Pons (tissue), 1 donor: ENCODE data around the gene PPFIA1.

Source experiments
- DNase-seq: peaks from one replicate; pipeline ENCODE4 v3.0.0-alpha.2; 2016; ENCODE audit warnings: low spot score

Gene PPFIA1

DNA sequence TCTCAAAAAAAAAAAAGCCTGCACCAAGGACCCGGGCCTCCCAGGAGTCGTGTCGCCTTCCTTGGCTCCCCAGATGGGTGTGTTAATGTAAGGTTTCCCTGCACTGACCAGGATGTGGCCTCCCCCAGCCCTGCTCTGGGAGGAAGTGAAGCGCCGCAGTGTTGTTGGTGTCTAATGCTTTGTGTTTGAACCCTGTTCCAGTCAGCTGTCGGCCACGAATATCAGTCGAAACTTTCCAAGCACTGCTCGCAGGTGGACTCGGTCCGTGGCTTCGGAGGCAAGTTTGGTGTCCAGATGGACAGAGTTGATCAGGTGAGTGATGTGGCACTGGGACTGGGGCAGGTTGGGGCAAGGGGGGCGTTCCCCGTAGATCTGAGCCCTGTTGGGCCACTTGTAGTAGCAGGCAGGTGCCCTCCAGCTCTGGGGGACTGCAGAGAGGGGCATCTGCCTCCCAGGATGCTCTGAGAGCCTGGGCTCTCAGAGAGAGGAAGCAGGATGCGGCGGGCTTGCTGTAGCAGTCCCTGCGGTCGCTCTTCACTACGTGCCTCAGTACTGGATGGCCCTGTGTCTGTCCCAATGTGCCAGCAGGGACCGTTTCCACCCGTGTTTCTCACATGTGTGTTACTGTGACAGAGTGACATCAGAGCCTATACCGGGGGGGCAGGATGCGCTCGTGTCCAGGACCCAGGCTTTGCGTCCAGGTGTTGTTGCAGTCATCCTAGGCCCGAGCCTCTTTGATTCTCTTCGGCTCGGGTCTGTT is 144.0 kb downstream of the PPFIA1 start:
- no peak for DNase-seq

DNA sequence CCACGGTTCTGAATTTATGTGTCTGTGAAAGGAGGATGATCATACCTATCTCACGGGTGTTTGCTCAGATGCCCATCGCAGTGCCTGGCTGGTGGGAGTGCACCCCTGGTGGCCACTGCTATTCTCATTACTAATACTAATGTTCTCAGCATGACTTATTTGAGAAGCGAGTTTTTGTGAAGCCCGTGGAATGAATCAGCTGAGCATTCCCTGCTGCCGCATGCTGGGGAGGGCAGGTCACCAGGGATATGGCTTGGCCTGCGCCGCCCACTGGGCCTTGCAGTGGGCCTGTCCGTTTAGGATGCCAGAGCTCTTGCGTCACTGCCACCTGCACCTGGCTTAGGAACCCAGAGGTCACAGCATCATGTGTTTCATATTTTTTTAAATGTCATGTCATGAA is 144.7 kb downstream of the PPFIA1 start:
- DNase-seq = no peak

DNA sequence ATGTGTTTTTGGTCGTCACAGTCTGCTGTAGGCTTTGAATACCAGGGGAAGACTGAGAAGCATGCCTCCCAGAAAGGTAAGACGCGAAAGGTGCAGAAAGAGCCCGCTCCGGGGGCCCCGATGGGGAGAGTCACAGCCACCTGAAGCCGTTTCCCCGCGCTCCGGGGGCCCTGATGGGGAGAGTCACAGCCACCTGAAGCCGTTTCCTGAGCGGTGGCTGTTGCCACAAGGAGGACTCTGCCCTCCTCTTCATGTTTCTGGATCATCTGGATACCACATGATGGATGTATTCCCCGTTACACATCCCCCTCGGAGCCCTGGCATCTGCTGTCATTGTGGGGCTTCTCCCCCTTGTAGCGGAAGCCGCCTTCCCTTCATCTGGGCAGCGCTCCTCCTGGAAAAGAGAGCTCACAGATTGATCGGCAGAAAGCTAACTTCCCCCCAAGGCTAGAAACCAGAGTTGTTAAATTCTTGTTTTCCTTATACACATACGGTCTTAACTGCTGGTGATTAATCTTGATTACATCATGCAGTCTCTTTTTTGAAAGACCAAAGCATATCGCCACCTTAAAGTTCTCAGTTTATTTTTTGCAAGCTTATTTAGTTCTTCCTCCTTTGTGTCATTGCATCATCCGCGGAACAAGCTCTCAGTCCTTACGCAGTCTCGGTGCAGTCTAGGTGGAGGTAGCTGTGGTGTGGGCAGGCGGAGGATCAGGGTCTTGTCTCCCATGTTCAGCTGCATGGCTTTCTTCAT is 145.3 kb downstream of the PPFIA1 start:
- no peak for DNase-seq

DNA sequence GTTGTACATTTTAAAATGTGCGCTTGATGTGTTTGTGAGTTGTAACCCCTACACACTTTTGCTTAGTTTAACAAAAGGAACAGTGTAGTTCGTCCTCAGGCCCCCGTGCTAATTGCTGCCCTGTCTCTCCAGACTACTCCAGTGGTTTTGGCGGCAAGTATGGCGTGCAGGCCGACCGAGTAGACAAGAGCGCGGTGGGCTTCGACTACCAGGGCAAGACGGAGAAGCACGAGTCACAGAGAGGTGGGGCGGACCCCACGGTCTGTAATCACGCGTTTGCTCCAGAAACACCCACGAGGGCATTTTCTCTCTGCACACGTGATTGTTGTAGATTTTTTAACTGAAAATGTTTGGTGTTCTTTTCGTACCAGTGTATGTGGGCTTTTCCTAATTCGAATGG is 146.4 kb downstream of the PPFIA1 start:
- DNase-seq = no peak

DNA sequence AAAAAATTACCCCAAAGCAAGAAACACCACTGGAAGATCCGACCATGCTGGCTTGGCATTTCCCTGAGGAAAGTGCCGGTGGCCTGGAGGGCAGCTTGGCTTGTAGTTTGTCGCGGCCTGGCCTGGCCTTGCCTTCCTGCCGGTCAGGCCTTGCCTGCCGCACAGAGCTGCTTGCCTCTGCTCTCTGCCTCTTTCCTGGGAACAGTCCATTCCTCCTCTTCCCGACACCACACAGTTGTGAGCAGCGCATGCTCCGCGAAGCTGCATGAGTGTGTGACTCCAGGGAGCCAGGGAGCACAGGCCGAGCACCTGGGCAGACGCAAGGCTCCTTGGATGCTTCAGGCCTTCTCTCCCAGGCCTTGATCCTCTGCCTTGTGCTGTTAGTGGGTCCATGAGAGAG is 147.6 kb downstream of the PPFIA1 start:
- DNase-seq = no peak

DNA sequence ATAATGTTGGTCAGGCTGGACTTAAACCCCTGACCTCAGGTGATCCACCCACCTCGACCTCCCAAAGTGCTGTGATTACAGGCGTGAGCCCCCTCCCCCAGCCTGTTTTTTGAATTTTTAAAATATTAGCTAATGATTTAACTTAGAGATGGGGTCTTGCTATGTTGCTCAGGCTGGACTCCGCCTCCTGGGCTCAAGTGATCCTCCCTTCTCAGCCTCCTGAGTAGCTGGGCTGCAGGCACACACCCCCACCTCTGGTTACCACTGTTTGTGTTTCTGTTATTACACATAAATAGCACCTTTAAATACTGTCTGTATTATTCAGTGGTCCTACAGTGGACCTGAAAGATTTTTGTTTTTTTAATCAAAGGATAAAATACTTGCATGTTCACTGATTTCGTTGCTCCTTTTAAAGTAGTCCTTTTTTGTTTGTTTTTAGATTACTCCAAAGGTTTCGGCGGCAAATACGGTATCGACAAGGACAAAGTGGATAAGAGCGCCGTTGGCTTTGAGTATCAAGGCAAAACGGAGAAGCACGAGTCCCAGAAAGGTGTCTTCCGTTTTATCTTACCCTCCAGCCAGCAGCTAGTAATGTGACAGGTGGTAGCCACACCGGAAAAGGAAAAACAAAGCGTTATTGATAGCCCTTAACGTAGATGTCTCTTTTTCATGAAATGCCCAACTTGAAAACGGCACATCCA is 149.0 kb downstream of the PPFIA1 start:
- no peak for DNase-seq

DNA sequence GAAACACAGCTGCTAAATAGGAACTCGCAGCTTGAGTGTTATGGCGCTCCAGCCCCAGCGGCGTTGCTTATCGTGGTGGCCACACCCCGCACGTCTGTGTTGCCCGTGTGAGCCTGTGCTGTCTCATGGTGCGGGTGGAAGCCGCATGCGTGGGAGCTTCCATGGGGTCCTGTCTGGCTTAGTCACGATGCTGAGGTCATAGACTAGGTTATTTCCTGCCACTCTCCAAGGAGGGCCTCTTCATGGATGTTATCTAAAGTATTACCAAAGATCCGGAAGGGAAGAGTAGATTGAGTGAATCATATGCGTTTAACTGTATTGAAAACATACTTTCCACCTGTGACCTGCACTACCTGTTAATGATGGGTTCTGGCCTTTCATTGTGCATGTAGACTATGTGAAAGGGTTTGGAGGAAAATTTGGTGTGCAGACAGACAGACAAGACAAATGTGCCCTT is 149.5 kb downstream of the PPFIA1 start:
- no peak for DNase-seq

DNA sequence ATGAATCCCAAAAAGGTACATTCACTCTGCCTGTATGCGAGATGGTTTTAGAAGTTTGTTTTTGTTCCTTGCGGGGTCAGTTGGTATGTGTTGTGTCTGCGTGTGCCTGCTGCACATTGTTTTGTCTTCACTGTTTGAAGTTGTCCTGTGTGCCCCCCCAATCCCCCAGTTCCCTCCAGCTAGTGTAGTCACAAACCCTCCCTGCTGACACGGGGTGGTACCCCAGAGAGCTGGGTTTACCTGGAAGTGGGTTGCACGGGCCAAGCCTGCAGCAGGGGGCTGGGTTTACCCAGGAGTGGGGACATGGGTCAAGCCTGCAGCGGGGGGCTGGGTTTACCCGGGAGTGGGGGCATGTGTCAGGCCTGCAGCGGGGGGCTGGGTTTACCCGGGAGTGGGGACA is 150.0 kb downstream of the PPFIA1 start:
- DNase-seq = no peak

DNA sequence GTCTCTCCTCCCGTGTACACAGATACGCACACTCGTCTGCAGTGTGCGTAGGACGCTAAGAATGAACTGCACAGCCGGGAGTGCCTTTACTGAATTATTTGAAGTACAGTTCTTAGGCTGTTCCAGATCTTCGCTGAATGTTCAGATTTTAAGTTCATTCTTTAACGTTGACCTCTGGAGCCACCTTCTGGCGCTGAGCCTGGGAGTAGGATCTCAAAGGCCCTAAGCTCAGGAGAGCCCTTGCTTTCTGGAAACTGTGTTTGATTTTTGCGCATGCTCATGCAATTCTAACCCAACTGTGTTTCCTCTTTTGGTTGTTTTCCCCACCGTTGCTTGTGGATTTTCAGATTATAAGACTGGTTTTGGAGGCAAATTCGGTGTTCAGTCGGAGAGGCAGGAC is 150.6 kb downstream of the PPFIA1 start:
- no peak for DNase-seq

DNA sequence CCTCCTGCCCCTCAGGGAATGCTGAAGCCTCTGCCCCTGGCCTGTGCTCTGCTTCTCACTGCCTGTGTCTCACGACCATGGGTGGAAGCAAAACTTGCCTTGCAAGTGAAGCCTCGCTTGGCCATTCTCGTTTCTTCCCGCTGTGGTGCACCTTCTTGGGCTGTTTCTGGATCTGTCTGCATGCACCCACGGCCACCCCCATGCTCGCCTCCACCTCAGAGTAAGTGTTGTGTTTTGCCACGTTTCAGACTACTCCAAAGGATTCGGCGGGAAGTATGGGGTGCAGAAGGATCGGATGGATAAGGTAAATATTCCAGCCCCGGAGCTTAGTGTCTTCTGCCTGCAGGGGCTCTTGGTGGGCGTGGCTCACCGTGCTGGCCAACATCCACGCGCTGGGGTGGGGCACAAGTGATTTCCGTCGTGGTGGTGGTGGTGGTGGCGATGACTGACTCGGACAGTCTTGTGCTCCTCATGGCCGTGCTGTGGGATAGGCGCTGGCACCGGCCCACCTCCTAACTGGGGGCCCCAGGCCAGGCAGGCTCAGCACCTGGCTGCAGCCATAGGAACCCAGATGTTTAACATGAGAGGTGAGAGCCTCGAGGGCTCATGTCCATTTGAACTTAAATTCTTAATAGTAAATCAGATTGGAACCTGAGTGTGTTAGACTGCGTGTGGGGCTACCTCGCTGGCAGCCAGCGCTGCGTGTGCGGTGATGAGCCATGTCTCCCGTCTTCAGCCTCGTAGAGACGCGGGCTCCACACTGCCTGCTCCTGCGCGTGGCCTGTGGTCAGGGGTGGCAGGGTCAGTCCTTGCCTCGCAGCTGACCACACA is 152.4 kb downstream of the PPFIA1 start:
- no peak for DNase-seq

DNA sequence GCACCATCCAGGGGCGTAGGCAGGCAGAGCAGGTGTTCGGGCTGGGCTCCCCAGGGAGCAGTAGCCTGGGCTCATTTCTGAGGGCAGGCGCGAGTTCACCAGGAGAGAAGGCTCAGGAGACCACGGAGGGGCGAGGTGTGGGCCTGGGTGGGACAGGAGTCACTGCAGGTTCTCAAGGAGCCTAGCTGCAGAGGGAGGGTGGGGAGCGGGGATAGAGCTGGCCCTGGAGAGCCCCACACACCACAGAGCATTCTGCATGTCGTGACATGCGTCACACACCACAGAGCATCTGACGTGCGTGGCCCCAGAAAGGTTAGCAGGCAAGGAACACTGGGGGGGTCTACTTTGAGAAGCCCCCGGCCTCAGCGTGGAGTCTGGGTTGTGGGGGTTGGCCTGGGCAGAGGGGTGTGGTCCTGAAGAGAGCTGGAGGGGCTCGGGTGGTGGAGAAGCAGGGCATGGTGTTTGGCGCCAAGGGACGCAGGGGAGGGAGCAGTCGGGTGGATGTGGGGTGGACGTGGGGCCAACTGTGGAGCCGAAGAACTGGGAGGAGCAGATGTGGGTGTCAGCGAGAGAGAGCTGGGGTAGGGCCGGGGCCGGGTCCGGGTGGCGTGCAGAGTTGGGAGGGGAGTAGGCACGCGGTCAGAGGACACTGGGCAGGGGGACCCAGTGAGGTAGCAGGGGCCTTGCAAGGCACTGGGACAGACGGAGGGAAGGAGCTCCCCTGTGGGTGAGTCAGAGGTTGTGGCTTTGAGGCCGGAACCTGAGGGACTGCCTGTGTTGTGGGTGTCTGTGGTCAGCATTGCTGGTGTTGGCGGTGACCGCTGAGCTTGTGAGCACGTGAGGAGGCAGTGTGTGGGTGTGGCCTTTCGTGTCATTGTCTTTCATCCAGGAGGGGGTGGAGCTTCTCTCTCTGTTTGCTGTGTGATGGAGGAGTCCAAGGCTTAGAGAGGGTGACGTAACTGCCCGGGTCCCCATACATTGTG is 153.3 kb downstream of the PPFIA1 start:
- no peak for DNase-seq

DNA sequence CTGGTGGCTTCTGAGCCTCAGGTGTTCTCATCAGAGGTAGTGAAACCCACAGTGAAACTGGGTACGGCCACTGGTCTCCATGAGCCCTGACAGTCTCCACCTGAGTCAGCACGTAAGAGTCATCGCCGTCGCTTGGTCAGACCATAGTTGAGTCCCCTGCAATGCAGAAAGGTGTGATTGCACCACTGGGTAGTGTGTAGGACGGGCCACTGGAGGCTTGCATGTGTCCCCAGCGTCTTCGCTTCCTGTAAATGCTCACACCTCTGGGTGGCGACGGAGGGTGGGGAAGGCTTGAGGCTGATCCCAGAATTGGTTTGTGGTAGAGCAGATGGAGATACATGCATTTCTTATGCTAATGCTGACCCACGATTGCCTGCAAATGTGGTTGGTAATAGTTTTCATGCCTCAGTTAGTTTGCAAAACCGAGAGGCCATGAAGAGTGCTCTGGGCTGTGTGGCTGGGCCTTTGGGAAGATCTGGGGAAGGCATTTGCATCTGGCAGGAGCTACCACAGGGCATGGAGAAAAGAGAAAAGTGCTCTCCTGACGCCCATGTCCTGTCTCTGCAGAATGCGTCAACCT is 154.4 kb downstream of the PPFIA1 start:
- no peak for DNase-seq

DNA sequence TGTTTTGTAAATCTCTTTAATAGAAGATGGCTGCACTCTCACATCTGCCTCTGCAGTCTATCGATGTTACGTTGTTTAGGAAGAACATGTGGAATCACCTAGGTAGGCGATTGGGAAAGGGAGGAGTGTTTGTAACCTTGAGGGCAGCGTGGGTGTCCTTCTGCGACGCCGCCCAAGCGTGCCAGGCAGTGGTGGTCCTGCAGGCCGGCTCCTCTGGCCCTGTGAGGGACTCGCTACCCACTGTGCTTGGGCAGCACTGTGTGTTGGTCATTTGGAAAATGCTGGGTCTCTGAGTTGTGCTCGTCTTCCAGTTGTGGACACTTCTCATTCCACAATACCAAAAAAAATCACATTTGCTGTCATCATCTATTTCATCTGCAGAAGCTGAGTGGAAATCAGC is 156.9 kb downstream of the PPFIA1 start:
- DNase-seq = no peak

DNA sequence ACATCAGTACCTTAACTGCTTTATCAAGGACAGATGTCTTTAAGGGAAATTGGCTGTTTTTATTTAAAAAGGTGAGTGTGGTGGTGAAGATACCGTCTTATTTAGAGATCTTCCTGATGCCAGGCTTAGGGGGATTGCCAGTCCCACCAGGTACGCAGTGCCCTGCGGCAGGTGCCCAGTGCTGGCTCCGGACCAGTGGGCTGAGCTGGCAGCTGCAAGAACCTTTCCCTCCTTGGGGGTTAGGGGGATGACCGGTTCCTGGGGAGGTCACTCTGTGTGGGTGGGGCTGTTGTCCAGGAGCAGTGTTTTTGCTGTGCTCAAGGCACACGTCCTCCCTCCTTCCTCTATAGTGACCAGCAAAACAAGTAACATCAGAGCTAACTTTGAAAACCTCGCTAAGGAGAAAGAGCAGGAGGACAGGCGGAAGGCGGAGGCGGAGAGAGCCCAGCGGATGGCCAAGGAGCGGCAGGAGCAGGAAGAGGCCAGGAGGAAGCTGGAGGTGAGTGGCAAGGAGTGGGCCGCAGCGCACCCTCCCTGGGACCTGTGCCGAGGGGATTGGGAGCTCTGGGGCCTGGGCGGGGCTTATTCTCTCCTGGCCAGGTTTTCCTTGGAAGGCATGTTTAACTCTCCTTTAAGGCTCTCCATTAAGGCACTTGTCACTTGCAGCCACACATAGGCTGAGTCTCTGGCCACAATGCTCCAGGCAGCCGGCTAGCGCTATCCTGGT is 158.4 kb downstream of the PPFIA1 start:
- DNase-seq = no peak

DNA sequence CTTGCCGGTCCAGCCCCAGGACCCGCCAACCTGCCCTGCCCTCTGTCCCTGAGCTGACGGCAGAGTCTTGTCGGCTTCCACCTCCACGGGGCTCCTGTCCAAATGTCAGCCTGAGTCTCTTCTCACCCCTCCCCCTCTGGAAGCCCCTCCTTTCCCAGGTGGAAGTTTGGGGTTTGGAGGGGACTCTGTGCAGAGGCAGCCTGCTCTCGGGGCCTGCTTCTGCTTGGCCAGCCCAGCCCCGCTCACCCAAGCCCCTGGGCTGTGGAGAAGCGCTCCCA is 158.9 kb downstream of the PPFIA1 start:
- DNase-seq = no peak

DNA sequence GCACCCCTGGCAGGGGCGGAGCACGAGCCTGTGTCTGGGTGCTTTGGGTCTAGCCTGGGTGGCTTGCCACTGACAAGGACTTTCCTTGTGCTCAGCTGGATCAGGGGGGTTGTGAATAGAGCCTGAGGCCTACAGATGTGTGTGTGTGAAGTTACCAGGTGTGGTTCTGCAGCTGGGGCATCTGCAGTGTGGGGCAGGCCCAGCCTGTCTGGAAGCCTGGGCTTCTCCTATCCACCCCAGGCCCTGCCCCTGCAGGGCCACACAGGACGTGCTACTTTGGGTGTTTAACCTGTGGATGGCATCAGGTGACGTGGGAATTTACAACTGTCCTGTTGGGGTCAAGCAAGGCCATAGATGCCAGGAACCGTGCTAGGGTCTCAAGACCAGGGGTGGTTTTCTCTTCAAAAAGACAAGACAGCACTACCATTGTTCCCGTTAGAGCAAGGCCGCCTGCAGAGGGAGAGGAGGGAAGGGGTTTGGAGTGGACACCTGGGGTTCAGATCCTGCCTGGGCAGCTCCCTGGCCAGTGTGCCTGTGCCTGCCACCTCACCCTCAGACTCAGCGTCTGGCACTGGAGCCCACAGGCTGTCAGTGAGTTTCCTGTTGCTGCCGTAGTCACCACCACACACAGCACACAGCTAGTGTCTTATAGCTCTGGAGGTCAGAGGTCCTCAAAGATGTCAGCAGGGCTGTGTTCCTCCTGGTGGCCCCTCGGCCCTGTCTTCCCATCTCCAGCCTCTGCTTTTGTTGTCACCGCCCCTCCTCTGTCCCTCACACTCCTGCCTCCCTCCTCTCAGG is 159.4 kb downstream of the PPFIA1 start:
- no peak for DNase-seq

DNA sequence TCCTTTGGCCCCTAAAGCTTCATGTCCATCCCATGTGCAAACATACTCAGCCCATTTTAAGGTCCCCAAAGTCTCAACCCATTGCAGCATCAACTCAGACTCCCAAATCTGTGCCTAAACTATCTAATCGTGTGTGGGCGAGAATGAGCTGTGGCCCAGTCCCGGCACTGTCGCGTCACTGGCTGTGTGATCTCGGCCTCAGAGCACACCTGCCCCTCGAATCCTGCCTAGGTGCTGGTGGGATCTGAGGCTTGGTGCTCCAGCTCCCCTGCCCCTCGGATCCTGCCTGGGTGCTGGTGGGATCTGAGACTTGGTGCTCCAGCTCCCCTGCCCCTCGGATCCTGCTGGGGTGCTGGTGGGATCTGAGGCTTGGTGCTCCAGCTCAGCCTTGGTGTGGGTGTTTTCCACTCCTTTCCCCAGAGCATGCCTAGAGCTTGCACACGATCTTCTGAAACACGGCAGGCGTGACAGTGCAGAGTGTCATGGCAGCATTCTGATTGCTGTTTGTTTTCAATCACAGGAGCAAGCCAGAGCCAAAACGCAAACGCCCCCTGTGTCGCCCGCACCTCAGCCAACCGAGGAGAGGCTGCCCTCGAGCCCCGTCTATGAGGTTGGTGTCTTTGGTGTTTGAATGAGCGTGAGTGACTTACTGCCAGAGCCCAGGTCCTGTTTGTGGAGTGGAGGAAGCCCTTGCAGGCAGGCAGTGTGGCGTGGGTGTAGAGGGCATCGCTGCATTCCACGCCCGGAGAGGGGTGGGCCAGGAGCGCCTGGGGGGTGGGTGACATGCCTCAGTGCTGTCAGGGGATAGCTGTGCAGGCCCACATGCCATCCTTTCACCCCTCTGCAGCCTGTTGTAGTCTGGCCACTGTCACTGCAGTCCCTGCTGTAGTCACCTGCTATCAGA is 160.4 kb downstream of the PPFIA1 start:
- no peak for DNase-seq

DNA sequence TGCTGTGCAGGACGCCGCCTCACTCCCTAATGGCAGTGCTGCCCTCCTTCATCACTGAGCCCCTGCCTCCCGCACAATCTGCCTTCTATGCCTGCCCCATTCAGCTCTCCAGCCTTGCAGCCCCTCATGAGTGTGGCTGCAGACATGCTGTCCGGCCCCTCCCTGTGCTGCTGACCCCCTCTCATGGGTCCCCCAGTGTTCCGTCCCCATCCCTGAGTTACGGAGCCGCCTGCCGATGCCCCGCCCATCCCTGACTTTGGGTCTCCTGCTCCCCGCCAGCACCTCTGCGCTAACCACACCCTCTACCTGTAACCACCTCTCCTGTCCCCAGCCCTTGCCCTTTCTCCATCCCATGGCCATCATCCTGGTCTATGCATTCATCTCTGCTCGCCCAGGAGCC is 161.1 kb downstream of the PPFIA1 start:
- no peak for DNase-seq
